Erythroblast (primary cell): ENCODE measurements around the gene IGHMBP2.

Experiments used
- GATA1 ChIP-seq: IDR thresholded peaks from 2 replicates; pipeline ENCODE4 v1.6.1; 2011; ENCODE audit warnings: low read depth, mild to moderate bottlenecking, control low read depth, low read length, moderate library complexity
- POLR2A ChIP-seq: IDR thresholded peaks from 2 replicates; pipeline ENCODE4 v1.6.1; 2011; ENCODE audit warnings: mild to moderate bottlenecking, low read length

DNA sequence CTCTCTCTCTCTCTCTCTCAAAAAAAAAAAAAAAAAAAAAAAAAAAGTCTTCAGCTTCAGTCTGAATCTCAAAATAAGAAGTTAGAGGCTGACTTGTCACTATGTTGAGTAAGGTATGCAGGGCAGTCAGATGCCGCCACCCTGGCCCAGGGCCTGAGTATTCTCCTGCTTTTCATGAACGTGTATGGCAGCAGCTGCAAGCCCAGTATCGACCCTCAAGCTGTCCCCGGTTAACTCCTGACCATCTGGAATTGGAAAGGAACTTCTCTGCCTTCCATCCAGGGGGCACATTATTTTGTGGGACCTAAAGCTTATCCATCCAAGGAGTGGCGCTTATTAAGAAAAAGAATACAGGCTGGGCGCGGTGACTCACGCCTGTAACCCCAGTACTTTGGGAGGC, 65.7 kb downstream of the IGHMBP2 start:
- TF ChIP-seq POLR2A = no peak
- no peak for TF ChIP-seq GATA1
